Fibroblast of peridontal ligament (primary cell): Measurements from ENCODE around the gene CD14.
"Not testable (repeated sequence)": the region's sequence is repeated elsewhere in the genome, so short reads cannot be mapped to it uniquely, and the experiment has no call there.

ENCODE experiments used
- DNase-seq: peaks from one replicate; pipeline ENCODE4 v3.0.0-alpha.2; 2010; ENCODE audit errors: extremely low read depth

The CD14 gene

DNA sequence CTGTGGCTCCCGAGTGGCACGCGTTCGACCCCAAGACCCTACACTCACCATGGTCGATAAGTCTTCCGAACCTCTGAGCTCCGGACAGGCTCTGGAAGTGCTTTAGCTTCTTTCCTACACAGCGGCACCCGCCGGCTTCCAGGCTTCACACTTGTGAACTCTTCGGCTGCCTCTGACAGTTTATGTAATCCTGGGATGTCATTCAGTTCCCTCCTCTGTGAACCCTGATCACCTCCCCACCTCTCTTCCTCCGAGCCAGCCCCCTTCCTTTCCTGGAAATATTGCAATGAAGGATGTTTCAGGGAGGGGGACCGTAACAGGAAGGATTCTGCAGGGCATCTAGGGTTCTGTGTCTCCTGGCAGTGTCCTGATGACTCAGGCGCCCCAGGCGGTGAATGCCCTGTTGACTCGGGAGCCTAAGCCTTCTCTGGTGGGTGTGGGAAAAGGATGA is at the start of gene CD14:
CD14 (minus strand) TSS at position 155 of the 451 bp plus-strand sequence; CDS start at position 51, 104 bp downstream.
- DNase-seq: peak; percentile 34

DNA sequence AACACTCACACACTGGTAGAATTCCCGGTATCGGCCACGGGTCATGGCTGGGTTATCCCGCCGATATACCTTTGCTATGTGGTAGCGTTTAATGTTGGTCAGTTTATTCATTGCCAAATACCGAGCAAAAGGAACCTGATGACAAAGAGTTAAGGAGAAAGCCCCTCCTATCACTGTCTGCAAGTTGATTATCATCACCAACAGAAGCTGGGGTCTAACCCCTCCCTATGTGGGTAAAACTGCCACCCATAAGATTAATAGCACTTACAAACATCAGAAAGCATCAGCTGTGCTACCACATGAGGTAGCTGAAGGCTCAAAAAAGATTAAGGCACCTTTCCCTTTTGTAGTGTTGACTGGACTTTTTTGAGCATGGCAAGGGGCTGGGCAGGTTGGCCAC is 46.0 kb upstream of the CD14 start:
- DNase-seq: no peak

DNA sequence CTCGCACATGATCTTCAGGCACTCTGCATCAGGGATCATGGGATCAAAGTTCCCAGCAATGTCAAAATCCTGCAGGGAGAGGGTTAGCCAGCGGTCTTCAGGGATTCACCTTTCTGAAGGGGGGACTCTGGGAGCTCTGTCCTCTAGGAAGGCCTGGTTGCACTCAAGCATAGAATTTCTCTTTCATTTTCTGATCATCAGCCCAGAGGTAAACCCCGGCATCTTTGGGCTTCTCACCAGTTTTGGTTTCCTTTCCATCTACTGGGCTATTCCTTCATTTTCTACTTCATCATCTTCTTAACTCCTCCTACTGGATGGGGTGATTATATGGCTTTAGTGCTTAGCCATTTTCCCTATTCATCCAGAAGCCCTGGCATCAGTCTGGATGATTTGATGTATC is 45.0 kb upstream of the CD14 start:
- no peak for DNase-seq

DNA sequence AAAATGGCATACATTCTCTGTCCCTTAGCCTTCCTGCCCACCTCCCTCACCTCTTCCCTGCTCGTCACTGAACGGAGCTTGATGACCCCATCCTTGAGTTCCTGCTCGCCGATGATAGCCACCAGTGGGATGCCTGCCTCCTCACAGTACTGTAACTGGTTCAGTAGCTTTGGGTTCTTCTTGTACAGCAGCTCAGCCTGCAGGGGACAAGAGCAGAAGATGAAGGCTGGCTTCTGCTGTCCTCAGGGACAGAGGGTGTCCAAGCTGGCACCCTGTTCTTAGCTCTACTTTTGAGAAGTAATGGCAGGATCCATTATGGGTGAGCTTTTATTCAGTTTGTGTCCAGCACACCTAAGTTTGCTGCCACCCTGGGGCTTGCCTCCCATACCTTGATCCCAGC is 41.7 kb upstream of the CD14 start:
- no peak for DNase-seq

DNA sequence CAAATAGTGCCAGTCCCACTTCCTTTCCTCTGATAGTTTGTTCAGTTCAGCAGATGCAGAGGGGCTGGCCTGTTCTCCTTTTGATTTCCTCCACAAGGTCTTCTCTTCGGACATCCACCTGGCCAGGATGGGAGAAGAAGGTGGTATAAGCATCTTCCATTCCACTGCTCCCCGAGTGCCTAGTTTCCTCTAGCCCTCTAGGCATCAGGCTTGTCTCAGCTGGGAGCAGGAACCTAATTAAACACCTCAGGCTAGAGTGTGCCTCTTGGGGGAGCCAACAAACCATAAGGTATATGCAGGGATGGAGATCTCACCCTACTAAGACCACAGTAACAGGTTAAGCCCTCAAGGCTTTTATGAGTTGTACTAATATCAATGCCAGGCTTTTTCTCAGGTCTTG is 41.2 kb upstream of the CD14 start:
- DNase-seq: no peak

DNA sequence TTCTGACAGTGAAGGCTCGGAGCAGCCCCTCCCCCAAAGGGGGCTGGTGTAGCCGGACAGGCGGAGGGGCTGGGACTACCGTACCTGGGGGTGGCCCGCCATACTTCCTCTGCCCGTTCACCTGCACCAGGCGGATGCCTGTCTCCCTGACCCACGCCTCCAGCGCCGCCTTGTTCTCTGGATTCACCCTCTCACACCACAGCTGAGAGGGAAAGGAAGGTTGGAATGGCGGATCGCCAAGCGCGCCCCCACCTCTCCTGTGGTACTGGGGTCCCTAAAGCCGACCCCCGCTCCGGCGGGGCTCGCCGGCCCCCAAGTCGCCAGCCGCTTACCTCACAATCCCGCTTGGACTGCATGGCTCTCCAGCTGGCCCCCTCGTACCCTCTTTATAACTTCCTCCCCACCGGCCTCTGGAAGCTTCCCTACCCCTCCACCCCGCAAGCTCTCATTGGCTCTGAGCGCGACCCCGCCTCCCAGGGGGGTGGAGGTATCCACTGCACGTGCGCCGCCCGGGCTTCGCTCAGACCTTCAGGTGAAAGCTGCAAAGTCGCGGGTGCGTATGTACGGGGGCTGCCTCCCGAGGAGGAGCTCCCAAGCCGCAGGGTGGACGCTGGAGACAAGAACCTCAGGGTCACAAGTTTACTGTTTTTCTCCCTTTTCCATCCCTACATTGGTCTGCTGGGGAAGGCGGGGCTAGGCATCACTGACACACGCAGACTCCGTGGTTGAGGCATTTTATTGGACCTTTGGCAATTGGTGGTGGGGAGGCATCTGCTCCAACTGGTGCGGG is 40.4 kb upstream of the CD14 start, which contains the start of gene DND1:
DND1 (minus strand) TSS at position 390 of the 790 bp plus-strand sequence; CDS start at position 356, 34 bp downstream.
- no peak for DNase-seq

DNA sequence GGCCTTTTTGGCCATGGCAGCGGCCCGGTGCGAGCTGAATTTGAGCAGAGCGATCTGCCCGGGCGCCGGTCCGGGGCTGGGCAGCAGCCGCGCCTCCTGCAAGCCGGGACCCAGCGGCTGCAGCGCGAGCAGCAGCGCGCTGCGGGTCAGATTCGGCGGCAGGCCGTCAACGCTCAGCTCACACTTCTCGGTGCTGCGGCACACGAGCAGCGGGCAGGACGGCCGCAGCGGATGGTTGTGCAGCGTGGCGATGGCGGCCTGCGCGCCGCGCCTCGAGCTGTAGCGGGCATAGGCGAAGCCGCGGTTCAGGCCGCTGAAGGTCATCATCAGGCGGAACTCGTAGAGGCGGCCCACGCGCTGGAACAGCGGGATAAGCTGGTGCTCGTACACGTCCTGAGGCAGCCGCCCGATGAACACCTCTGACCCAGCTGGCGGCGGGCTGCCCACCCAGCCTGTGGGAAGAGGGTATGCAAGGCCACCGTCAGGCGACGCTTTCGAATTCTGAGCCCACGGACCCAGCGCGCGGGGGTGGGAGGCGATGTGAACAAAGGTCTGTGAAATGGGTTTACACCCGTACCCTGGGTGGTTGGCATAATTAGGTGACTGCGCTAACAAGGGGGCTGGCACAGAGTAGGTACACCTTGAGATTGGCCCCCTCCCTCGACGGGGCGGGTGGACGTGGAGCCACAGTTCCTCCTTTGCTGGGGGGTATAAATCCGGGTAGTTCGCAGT is 39.6 kb upstream of the CD14 start:
- no peak for DNase-seq

DNA sequence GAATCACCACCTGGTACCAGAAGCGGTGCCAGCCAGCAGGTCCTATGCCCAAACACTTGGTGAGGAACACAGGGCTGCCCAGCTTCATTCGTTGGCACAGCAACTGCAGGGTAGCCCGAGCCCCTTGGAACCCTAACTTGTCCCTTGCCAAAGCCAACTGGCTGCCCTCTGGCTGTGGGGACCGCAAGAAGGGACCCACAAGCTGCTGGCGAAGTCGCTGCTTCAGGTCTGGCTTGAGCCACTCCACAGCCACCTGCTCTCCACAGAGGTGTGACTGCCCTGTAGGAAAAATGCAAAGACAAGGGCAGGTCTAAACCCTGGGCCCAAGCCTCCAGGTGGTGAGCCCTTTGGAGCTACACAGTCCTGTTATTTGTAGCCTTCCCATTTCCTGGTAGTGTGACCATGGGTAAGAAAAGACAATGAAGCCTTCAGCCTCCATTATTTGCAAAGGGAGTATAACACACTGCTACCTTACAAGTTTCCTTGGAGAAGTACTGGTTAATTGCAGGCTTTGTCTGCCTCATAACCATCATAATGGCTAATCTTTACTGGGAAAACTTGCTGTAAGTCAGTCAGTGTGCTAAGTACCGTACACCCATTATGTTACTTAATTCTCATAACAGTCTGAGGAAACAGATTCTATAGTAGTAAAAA is 38.6 kb upstream of the CD14 start:
- DNase-seq: no peak

DNA sequence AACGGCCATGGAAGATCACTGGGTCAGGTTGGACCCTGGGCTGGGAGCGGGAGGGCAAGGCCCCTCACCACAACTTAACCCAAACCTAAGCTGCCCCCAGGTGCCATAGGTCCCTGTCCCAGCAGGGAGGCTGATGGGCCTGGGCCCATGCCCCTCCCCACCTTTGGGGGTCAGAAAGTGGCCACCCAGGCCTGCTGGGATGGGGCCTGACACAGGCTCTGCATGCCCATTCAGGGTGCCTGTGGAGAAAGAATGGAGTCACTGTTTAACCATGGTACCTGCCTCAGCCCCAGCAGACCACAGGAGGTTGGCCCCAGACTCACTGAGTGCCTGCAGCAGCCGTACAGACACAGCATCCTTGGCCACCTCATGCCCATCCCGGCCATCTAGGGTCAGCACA is 38.1 kb upstream of the CD14 start:
- not testable (repeated sequence) for DNase-seq

DNA sequence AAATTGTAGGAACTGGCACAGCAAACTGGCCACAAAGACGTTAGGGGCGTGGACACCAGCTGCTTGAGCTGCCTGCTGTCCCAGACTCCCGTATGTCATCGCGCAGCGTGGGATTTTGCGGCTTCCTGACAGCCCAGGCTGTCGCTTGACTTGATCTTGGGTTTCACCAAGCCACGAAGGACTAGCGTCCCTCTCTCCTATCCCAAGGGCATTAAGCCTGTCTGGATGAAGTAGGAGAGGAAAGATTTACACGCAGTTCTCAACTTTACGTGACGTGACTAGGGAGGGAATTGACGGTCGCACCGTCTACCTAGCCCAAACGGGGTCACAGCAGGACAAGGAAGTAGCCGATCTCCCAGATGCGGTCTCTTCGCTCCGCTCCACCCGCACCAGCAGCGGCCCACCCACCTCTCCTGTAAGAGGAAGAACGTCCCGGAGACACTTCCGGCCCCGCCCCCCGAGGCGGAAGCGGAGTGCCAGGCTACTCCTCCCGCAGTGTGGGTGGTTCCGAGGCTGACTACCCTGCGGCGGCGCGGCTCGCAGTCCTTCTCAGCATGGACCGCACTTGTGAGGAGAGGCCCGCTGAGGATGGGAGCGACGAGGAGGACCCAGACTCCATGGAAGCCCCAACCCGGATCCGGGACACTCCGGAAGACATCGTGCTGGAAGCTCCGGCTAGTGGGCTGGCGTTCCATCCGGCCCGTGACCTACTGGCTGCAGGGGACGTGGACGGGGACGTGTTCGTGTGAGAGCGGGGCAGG is 31.6 kb upstream of the CD14 start, which contains the start of gene WDR55:
WDR55 (plus strand) TSS at position 546 of the 761 bp plus-strand sequence; CDS start at position 555, 9 bp downstream.
- DNase-seq: peak; percentile 83

DNA sequence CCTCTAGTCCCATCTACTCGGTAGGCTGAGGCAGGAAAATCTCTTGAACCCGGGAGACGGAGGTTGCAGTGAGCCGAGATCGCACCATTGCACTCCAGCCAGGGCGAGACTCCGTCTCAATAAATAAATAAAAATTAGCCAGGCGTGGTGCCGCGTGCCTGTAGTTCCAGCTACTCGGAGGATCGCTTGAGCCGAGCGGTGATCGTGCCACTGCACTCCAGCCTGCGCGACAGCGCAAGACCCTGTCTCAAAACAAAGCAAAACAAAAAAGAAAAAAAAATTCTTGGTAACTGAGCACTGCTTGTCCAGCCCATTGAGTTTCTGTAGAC is 31.0 kb upstream of the CD14 start:
- DNase-seq: no peak

DNA sequence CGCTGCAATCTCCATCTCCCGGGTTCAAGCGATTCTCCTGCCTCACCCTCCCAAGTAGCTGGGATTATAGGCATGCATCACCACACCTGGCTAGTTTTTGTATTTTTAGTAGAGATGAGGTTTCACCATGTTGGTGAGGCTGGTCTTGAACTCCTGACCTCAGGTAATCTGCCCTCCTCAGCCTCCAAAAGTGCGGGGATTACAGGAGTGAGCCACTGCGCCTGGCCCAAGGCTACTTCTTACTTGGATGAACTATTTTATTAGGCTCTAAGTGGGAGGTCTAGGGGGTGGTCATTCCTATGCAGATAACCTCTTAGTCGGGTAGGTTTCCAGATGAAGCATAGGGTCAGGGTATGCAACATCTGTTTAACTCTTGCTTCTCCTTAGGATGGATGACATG is 27.4 kb upstream of the CD14 start:
- not testable (repeated sequence) for DNase-seq

DNA sequence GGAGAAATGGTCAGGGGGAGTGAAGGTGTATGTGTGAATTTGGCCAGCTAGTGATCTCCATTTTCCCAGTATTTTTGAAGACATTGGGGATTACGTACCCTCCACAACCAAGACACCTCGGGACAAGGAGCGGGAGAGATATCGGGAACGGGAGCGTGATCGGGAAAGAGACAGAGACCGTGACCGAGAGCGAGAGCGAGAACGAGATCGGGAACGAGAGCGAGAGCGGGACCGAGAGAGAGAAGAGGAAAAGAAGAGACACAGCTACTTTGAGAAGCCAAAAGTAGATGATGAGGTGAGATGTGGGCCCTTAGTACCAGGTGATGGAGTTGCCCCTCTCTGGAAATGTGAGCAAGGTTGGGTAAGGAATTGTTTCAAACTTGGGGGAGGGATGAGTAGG is 25.9 kb upstream of the CD14 start:
- DNase-seq: no peak

DNA sequence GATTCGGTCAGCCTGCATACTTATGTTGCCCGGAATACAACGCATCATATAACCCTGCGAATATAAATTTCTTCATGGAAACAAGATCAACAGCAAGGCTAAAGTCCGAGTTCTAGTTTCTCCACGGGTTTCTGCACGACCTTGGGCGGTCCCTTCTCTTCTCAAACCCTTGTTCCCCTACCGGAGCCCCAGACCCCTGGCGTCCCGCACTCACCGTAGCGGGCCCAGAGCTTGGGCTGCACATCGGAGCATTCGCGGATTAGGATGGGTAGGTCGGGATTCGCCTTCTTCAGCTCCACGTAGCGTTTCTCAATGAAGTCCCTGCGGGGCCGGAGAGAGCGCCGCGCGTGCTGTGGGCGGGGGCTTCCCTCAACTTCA is 14.1 kb upstream of the CD14 start:
- peak; percentile 16 for DNase-seq

DNA sequence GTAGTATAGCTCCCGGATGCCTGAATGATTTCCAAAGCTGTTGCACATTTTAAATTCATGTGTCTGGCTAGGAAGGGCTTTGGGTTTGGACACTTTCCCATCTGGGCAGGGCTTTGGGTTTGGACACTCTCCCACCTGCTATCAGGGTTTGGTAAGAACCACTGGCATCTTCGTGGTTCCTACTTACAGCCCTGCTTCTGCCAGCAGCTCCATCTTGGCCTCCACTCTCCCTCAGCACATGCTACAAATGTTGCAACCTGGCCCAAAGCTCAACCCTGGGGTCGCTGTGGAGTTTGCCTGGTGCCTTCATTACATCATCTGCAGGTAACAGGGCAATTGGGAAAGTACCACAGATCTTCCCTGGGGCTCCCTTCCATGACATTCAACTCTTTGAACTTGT is 9.7 kb upstream of the CD14 start:
- DNase-seq: peak; percentile 94

DNA sequence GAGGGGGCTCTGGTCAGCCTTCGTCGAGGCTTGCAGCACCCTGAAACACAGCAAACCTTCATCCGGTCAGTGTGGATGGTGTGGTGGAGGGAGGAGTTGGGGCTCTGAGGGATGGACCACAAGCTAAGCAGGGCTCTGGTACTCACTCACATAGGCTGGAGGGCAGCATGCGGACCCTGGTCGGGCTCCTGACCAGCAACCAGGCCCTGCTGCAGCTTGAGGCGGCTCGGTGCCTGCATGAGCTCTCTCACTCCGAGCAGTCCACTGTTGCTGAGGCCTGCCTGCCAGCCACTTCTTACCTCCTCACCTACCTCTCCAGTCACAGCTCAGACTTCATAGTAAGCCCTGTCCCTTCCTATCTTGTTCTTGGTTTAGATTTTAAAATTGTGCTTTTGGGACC is 8.7 kb upstream of the CD14 start:
- DNase-seq: no peak

DNA sequence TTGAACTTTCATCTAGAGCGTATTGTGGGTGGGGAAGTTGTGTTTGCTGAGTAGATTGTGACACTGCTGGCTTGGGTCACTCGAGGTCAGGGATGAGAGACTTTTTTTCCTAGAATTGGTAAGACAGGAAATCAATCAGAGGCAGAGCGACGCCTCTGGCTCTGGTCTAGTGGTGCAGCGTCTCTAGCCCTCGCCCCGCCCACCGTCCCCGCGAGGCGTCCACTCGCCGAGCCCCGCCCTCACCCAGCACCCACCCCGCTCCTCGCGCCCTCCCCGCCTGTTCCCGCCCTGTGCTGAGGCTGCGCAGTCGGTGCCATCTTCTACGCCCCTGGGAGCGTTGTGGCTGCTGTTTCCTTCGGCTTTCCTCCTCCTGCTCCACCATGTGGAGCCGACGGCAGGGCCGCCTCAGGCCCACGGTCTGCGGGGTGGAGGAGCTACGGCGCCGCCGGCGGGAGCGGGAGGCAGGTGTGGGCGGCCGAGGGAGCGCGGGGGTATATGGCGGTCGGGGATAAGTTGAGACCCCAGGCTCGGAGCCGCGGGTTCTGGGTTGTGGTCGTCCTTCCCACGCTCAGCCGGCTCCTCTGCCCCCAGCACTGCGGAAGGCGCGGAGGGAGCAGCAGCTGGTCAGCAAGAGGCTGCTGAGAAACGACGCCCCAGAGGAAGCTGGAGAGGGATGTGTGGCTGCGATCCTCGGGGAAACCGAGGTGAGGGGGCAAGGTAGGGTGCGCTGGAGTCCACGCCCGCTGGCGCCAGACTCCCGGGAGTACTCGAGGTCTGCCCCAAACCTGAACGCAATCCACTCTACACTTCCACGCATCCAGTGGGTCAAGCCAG is 6.4 kb upstream of the CD14 start, which contains the start of gene TMCO6:
TMCO6 (plus strand) TSS at position 304 of the 834 bp plus-strand sequence; CDS start at position 381, 77 bp downstream.
- peak; percentile 95 for DNase-seq

DNA sequence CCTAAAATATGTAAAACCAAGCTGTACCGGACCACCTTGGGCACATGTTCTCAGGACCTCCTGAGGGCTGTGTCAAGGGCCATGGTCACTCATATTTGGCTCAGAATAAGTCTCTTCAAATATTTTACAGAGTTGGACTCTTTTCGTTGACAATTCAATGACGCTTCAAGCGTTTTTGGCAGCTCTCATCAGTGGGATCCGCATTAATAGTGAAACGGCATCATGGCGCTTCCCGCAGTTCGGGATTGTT is 5.8 kb upstream of the CD14 start:
- DNase-seq: not testable (repeated sequence)

DNA sequence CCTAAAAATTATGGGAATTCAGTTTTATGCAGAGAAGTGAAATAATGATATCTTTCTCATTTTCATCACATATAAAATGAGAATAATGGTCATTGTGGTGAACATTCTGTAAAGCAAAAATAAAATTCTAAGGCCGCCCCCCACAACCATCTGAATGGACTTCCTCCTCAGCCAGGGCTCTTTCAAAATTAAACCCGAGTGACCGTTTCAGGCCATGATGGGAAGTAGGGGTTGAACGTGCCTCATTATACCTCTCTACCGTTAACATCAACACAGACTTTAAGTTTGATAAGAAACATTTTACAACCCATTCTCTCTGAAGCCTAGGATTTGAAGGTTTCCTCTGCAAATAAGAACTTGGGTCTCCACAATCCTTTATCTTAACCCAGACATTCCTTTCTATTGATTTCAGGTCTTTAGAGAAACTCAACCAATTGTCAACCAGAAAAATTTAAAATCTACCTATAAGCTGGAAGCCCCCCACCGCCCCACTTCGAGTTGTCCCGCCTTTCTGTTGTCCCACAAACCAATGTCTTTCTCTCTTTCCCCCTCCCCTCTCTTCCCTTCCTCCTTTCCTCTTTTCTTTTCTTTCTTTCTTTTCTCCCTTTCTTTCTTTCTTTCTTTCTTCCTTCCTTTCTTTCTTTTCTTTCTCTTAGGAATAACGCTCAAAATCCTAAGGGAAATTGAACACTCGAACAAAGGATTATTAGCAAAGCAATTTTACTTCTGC is 4.6 kb upstream of the CD14 start:
- no peak for DNase-seq
